IMR-90 (cell line): ENCODE data around the gene NTRK3. TPM values are rescaled to one million over a fixed set of nuclear protein-coding genes. Genes with fewer than 3 reads are reported as not detected.

ENCODE experiments used
- ATAC-seq: fragments of 200-7000 bp; cut with Tn5 transposase; 2 replicates; pipeline ENCODE4 v1.9.1; 2020; ENCODE audit warnings: low read depth, mild to moderate bottlenecking, moderate library complexity
- BruUV-seq: library from RNA; stranded (reverse); fragments of 400-500 nt; replicated peaks from 2 replicates; lab custom pipeline; 2021; lab: Mats Ljungman, UMichigan
- CTCF ChIA-PET: fragments of 300-600 bp; formaldehyde crosslinking; extraction: SDS; loops from one replicate; lab custom pipeline; 2021; ENCODE audit warnings: antibody characterized with exemption; lab: Yijun Ruan, JAX
- POLR2A ChIA-PET: fragments of 300-600 bp; sonication (Branson Sonifier 250); formaldehyde crosslinking; loops from one replicate; lab custom pipeline; 2022; ENCODE audit warnings: antibody characterized with exemption; ENCODE audit not compliant: unreplicated experiment; lab: Charles Lee
- DNase-seq: peaks from one replicate; pipeline ENCODE4 v3.0.0; 2013
- H2AFZ ChIP-seq: replicated peaks from 2 replicates; pipeline ENCODE3; 2013; ENCODE audit warnings: low read length, mild to moderate bottlenecking; ENCODE audit not compliant: poor library complexity
- H2AK5ac ChIP-seq: 2 replicates; pipeline ENCODE4 v1.6.1; 2013; ENCODE audit warnings: low read depth, low read length, inconsistent platforms
- H2AK9ac ChIP-seq: replicated peaks from 2 replicates; pipeline ENCODE3; 2013; ENCODE audit warnings: mild to moderate bottlenecking, low read depth, low read length, moderate library complexity; ENCODE audit not compliant: poor library complexity
- H2BK120ac ChIP-seq: 2 replicates; pipeline ENCODE4 v1.6.1; 2013; ENCODE audit warnings: low read depth, low read length, inconsistent platforms
- H2BK15ac ChIP-seq: 3 replicates; pipeline ENCODE4 v1.6.1; 2013; ENCODE audit warnings: low read depth, low read length, inconsistent platforms
- H2BK20ac ChIP-seq: 2 replicates; pipeline ENCODE4 v1.6.1; 2013; ENCODE audit warnings: low read depth, mild to moderate bottlenecking, inconsistent platforms, low read length, moderate library complexity
- H2BK5ac ChIP-seq: 2 replicates; pipeline ENCODE4 v1.6.1; 2013; ENCODE audit warnings: mild to moderate bottlenecking, low read depth, low read length, inconsistent platforms; ENCODE audit not compliant: poor library complexity, severe bottlenecking
- H3K14ac ChIP-seq: replicated peaks from 2 replicates; pipeline ENCODE4 v1.6.1; 2013; ENCODE audit warnings: low read depth, low read length, inconsistent platforms
- H3K18ac ChIP-seq: 2 replicates; pipeline ENCODE4 v1.6.1; 2013; ENCODE audit warnings: low read depth, low read length, control low read depth
- H3K23ac ChIP-seq: 2 replicates; pipeline ENCODE4 v1.6.1; 2013; ENCODE audit warnings: low read depth, low read length, inconsistent platforms
- H3K27ac ChIP-seq: 2 replicates; pipeline ENCODE4 v1.5.1; 2013; ENCODE audit warnings: mild to moderate bottlenecking, control low read depth, low read length; ENCODE audit not compliant: insufficient read depth
- H3K27me3 ChIP-seq: 2 replicates; pipeline ENCODE4 v1.6.1; 2013; ENCODE audit warnings: low read length; ENCODE audit not compliant: control insufficient read depth, insufficient read depth
- H3K36me3 ChIP-seq: 2 replicates; pipeline ENCODE4 v1.6.1; 2013; ENCODE audit warnings: low read length, mixed read lengths; ENCODE audit not compliant: control insufficient read depth, insufficient read depth
- H3K4ac ChIP-seq: 2 replicates; pipeline ENCODE4 v1.6.1; 2013; ENCODE audit warnings: low read depth, low read length, inconsistent platforms
- H3K4me1 ChIP-seq: 2 replicates; pipeline ENCODE4 v1.6.1; 2013; ENCODE audit warnings: low read length, mixed read lengths; ENCODE audit not compliant: control insufficient read depth, insufficient read depth
- H3K4me2 ChIP-seq: 2 replicates; pipeline ENCODE4 v1.6.1; 2013; ENCODE audit warnings: low read depth, mild to moderate bottlenecking, control low read depth, low read length, moderate library complexity
- H3K4me3 ChIP-seq: 2 replicates; pipeline ENCODE4 v1.5.1; 2013; ENCODE audit warnings: low read depth, mild to moderate bottlenecking, control low read depth, low read length, moderate library complexity; ENCODE audit not compliant: insufficient read depth
- H3K56ac ChIP-seq: 2 replicates; pipeline ENCODE4 v1.6.1; 2013; ENCODE audit warnings: low read length, inconsistent platforms; ENCODE audit not compliant: insufficient read depth; ENCODE audit errors: extremely low read depth
- H3K79me1 ChIP-seq, 2 experiments: 2 replicates each; pipeline ENCODE4 v1.6.1; 2013; ENCODE audit warnings: low read length in 2 of 2, inconsistent platforms in 1 of 2, low read depth in 1 of 2
- H3K9ac ChIP-seq: 2 replicates; pipeline ENCODE4 v1.6.1; 2013; ENCODE audit warnings: low read depth, low read length, control low read depth
- H3K9me1 ChIP-seq: 2 replicates; pipeline ENCODE4 v1.6.1; 2013; ENCODE audit warnings: low read length, inconsistent platforms; ENCODE audit not compliant: insufficient read depth
- H3K9me3 ChIP-seq: 2 replicates; pipeline ENCODE4 v1.6.1; 2013; ENCODE audit warnings: low read length; ENCODE audit not compliant: control insufficient read depth, insufficient read depth
- H4K20me1 ChIP-seq: 2 replicates; pipeline ENCODE4 v1.6.1; 2013; ENCODE audit warnings: low read length, inconsistent platforms; ENCODE audit not compliant: insufficient read depth
- H4K5ac ChIP-seq: 2 replicates; pipeline ENCODE4 v1.6.1; 2013; ENCODE audit warnings: mild to moderate bottlenecking, low read depth, low read length, control low read depth
- H4K8ac ChIP-seq, 2 experiments: 2 replicates each; pipeline ENCODE4 v1.6.1; 2013; ENCODE audit warnings: low read depth in 2 of 2, low read length in 2 of 2, control low read depth in 1 of 2, inconsistent platforms in 1 of 2
- H4K91ac ChIP-seq: 2 replicates; pipeline ENCODE4 v1.6.1; 2013; ENCODE audit warnings: low read depth, low read length, inconsistent platforms; ENCODE audit not compliant: insufficient read depth
- BHLHE40 ChIP-seq: fragments of 150-350 bp; IDR thresholded peaks from 2 replicates; pipeline ENCODE4 v1.6.1; 2016; ENCODE audit warnings: mild to moderate bottlenecking, low read depth, low read length
- CEBPB ChIP-seq: IDR thresholded peaks from 2 replicates; pipeline ENCODE4 v1.6.1; 2012; ENCODE audit warnings: low read depth, low read length, improper control_type of control experiment
- CTCF ChIP-seq: conservative IDR thresholded peaks from 2 replicates; pipeline ENCODE4 v1.5.1; 2012; ENCODE audit warnings: mild to moderate bottlenecking, low read depth, low read length, improper control_type of control experiment
- ELK1 ChIP-seq: fragments of 150-350 bp; IDR thresholded peaks from 2 replicates; pipeline ENCODE4 v1.6.1; 2016; ENCODE audit warnings: low read depth, mild to moderate bottlenecking, low read length, moderate library complexity, borderline replicate concordance
- MAFK ChIP-seq: IDR thresholded peaks from 2 replicates; pipeline ENCODE4 v1.6.1; 2012; ENCODE audit warnings: low read depth, low read length, improper control_type of control experiment
- MAZ ChIP-seq: IDR thresholded peaks from 2 replicates; pipeline ENCODE4 v1.6.1; 2012; ENCODE audit warnings: low read depth, mild to moderate bottlenecking, low read length, improper control_type of control experiment, moderate library complexity, borderline replicate concordance
- RCOR1 ChIP-seq: IDR thresholded peaks from 2 replicates; pipeline ENCODE4 v1.6.1; 2012; ENCODE audit warnings: mild to moderate bottlenecking, low read length, improper control_type of control experiment; ENCODE audit not compliant: insufficient replicate concordance
- SMC3 ChIP-seq: fragments of 150-350 bp; IDR thresholded peaks from 2 replicates; pipeline ENCODE4 v1.6.1; 2016; ENCODE audit warnings: low read depth, mild to moderate bottlenecking, antibody characterized with exemption, low read length, moderate library complexity
- USF2 ChIP-seq: fragments of 150-350 bp; IDR thresholded peaks from 2 replicates; pipeline ENCODE4 v1.6.1; 2017; ENCODE audit warnings: mild to moderate bottlenecking, antibody characterized with exemption, low read length, low read depth
- WGBS, 2 experiments: methylation state at CpG; one replicate each; pipeline versions ENCODE4 v1.1.5 to v1.1.7; 2013; ENCODE audit warnings: missing lambda C conversion rate in 2 of 2; ENCODE audit not compliant: insufficient read length in 1 of 2; ENCODE audit errors: extremely low coverage in 2 of 2; 5-methylcytosine and 5-hydroxymethylcytosine counted together
- dilution Hi-C: fragments of 300-500 bp; cut with HindIII; formaldehyde crosslinking; loops from one replicate; pipeline ENCODE4 v1.14.3; 2018; ENCODE audit warnings: low sequenced_read_pairs; ENCODE audit not compliant: unreplicated experiment
- in situ Hi-C: fragments of 300-500 bp; cut with MboI; formaldehyde crosslinking; loops from 3 replicates; pipeline ENCODE4 v1.14.3; 2019; ENCODE audit warnings: low sequenced_read_pairs, inconsistent platforms, mixed read lengths
- intact Hi-C: fragments of 100-400 bp; cut with micrococcal nuclease; formaldehyde crosslinking; loops from 2 replicates; pipeline ENCODE4 v1.10.0; 2022
- polyA plus RNA-seq, 3 experiments: library from polyadenylated mRNA; depleted of rRNA; stranded (reverse); fragments of >200 nt; gene quantifications; 2 replicates each; pipeline ENCODE4 v1.2.3, GENCODE V29; 2012; ENCODE audit warnings: low replicate concordance in 1 of 3
- total RNA-seq: library from RNA; depleted of rRNA; stranded (reverse); fragments of >200 nt; gene quantifications from 2 replicates; pipeline ENCODE4 v1.2.3, GENCODE V29; 2012

The NTRK3 gene
- total and polyA plus RNA-seq, 2 of the 4 experiments (the other 2 are of a cell fraction), result under 0.01 to 0.15 TPM

GRCh38 chr15:88257311-88258092 is 963 bp upstream of the NTRK3 start:
- Histone ChIP-seq H3K9me3 (no peaks in the 10 kb centered on the region), H3K18ac (no peak overlapping the region), H3K56ac (no peak overlapping the region), H3K27me3 (peaks cover 43% of the 10 kb centered on the region), H3K23ac (no peak overlapping the region), H4K20me1 (no peaks in the 10 kb centered on the region), H3K27ac (no peak overlapping the region), H2AK5ac (no peak overlapping the region), H3K4me3 (no peak overlapping the region), H2BK5ac (no peak overlapping the region), H3K79me1 (no peaks in the 10 kb centered on the region), H3K4ac (no peak overlapping the region), H2BK15ac (no peak overlapping the region), H2BK20ac (no peak overlapping the region), H3K14ac (no peak overlapping the region), H2AFZ (no peak overlapping the region), H3K4me1 (peaks cover 3% of the 10 kb centered on the region; the same call in 1 of the 2 replicates), H4K91ac (no peak overlapping the region), H3K4me2 (no peak overlapping the region), H3K36me3 (no peaks in the 10 kb centered on the region), H4K5ac (no peak overlapping the region), H2AK9ac (no peak overlapping the region), H2BK120ac (no peak overlapping the region), H4K8ac (no peak overlapping the region), H3K9me1 (no peaks in the 10 kb centered on the region), H3K9ac (no peak overlapping the region)
- ATAC-seq (no peak), DNase-seq (no peak)
- POLR2A ChIA-PET, result no interaction called here
- intact Hi-C loops (no loop called here), in situ Hi-C loops (loop anchor here (10.0 kb wide), 1 partner anchor 583 kb away; no protein-coding TSS in a partner anchor), dilution Hi-C loops (no loop called here)
- CTCF ChIA-PET, result no interaction called here
- WGBS, 2 experiments, result no CpG with 5 or more reads among the region's 49 CpGs
- TF ChIP-seq CEBPB (no peak), USF2 (no peak), CTCF (no peak), SMC3 (no peak), ELK1 (no peak), MAFK (no peak), BHLHE40 (no peak), MAZ (no peak), RCOR1 (no peak)
- no TSS peak for BruUV-seq
